Panc1 (cell line): Measurements from ENCODE around the gene UNKL. TPM values are rescaled to one million over a fixed set of nuclear protein-coding genes. Genes with fewer than 3 reads are reported as not detected.

Source experiments
- ATAC-seq: fragments of 200-7000 bp; cut with Tn5 transposase; 2 replicates; pipeline ENCODE4 v1.9.1; 2020; ENCODE audit warnings: mild to moderate bottlenecking, moderate library complexity
- BruUV-seq: library from RNA; stranded (reverse); fragments of 400-500 nt; replicated peaks from 2 replicates; lab custom pipeline; 2021; lab: Mats Ljungman, UMichigan
- CTCF ChIA-PET: fragments of 300-600 bp; sonication (Branson Sonifier 250); formaldehyde crosslinking; loops from one replicate; lab custom pipeline; 2022; ENCODE audit warnings: antibody characterized with exemption; lab: Charles Lee
- POLR2A ChIA-PET: fragments of 300-600 bp; sonication (Branson Sonifier 250); formaldehyde crosslinking; loops from one replicate; lab custom pipeline; 2022; ENCODE audit warnings: antibody characterized with exemption; lab: Charles Lee
- DNase-seq: peaks from one replicate; pipeline ENCODE4 v3.0.0-alpha.2; 2010; ENCODE audit warnings: low read depth, low spot score
- H3K27ac ChIP-seq: 2 replicates; pipeline ENCODE4 v1.5.1; 2011; ENCODE audit warnings: mild to moderate bottlenecking, low read length, inconsistent platforms
- H3K27me3 ChIP-seq: fragments of 200-500 bp; sonication (Bioruptor generic); 2 replicates; pipeline ENCODE4 v1.6.0; 2014; ENCODE audit warnings: low read length, inconsistent platforms; ENCODE audit not compliant: control insufficient read depth, insufficient read depth
- H3K36me3 ChIP-seq: fragments of 200-500 bp; sonication (Bioruptor generic); 2 replicates; pipeline ENCODE4 v1.5.1; 2014; ENCODE audit warnings: inconsistent platforms, mild to moderate bottlenecking, low read length, moderate library complexity; ENCODE audit not compliant: control insufficient read depth, insufficient read depth
- H3K4me1 ChIP-seq: 2 replicates; pipeline ENCODE4 v1.5.1; 2011; ENCODE audit warnings: inconsistent platforms, mild to moderate bottlenecking, low read length, moderate library complexity; ENCODE audit not compliant: control insufficient read depth, insufficient read depth
- H3K4me3 ChIP-seq, 2 experiments: 2 replicates each; pipeline ENCODE4 v1.5.1; 2011 to 2012; ENCODE audit warnings: low read depth in 2 of 2, low read length in 2 of 2, mild to moderate bottlenecking in 2 of 2, inconsistent platforms in 1 of 2, moderate library complexity in 1 of 2
- H3K9me3 ChIP-seq: fragments of 200-500 bp; sonication (Bioruptor generic); 2 replicates; pipeline ENCODE4 v1.5.1; 2014; ENCODE audit warnings: low read depth, mild to moderate bottlenecking, inconsistent platforms, low read length, moderate library complexity; ENCODE audit not compliant: control insufficient read depth, insufficient read depth
- POLR2AphosphoS5 ChIP-seq: IDR thresholded peaks from 2 replicates; pipeline ENCODE4 v1.6.1; 2012; ENCODE audit warnings: mild to moderate bottlenecking, low read depth, low read length, moderate library complexity
- SIN3A ChIP-seq: IDR thresholded peaks from 2 replicates; pipeline ENCODE4 v1.6.1; 2012; ENCODE audit warnings: low read depth, mild to moderate bottlenecking, low read length, moderate library complexity, borderline replicate concordance; ENCODE audit not compliant: insufficient read depth
- TCF7L2 ChIP-seq: IDR thresholded peaks from 2 replicates; pipeline ENCODE4 v1.6.1; 2011; ENCODE audit warnings: mild to moderate bottlenecking, low read depth, low read length, inconsistent platforms
- in situ Hi-C: cut with HindIII; loops from 2 replicates; pipeline ENCODE4 v1.10.0; 2016; ENCODE audit warnings: low sequenced_read_pairs, low pct_unique_long_range_greater_than_20kb
- intact Hi-C: fragments of 100-400 bp; cut with micrococcal nuclease; formaldehyde crosslinking; loops from one replicate; pipeline ENCODE4 v1.10.0; 2022; ENCODE audit not compliant: unreplicated experiment
- total RNA-seq: library from RNA; stranded (reverse); gene quantifications from one replicate; pipeline ENCODE4 v1.2.1, GENCODE V29; 2021; ENCODE audit not compliant: unreplicated experiment
- TF ChIP-seq, protein P1 (sequence below), 2 experiments: IDR thresholded peaks; 2 replicates each; pipeline ENCODE4 v1.6.1; 2011 to 2012; ENCODE audit warnings: low read depth in 2 of 2, control low read depth in 1 of 2, low read length in 1 of 2, mild to moderate bottlenecking in 1 of 2, moderate library complexity in 1 of 2; ENCODE audit not compliant: insufficient read depth in 1 of 2
- TF ChIP-seq, protein P2 (sequence below): fragments of 450-650 bp; IDR thresholded peaks from 2 replicates; pipeline ENCODE4 v1.5.1; 2017; ENCODE audit warnings: mild to moderate bottlenecking

Gene UNKL
- total RNA-seq, 1 experiment from 2014 or later: 26.6 TPM

DNA sequence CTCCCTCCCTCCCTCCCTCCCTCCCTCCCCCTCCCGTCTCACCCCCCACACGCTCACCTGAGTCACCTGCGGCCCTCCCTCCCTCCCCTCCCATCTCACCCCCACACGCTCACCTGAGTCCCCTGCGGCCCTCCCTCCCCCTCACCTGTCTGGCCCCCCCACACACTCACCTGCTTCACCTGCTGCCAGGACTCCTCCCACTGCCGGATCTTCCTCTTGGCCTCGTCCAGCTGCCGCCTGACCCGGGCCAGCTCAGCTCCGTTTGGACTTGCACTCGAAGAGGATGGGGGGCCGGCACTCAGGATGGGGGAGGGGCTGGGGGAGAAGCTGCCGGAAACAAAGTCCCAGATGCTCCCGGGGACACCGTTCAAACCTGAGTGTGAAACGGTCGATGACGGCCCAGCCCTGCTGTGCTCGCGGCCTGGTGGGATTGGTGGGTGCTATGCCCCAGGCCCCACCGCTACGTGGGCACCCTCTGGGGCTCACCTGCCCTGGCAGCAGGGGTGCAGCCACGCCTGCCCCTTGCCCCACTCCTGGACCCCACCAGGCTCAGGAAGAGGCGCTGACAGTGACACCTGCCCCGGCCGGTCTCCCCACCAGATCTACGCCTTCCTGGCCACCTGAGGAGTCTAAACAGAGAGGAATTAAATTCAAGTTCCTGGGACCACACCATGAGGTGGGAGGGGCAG is 46.9 kb downstream of the UNKL start:
- no peaks in the 10 kb centered on the region for H3K27me3 ChIP-seq
- in situ Hi-C loops (no loop called here), intact Hi-C loops (no loop called here)
- no peaks in the 10 kb centered on the region for H3K9me3 ChIP-seq
- no TSS peak for BruUV-seq
- no peak overlapping the region for H3K4me3 ChIP-seq
- CTCF ChIA-PET: no interaction called here
- TF ChIP-seq TCF7L2 (no peak), POLR2AphosphoS5 (no peak), SIN3A (no peak)
- TF ChIP-seq, protein P1, sequence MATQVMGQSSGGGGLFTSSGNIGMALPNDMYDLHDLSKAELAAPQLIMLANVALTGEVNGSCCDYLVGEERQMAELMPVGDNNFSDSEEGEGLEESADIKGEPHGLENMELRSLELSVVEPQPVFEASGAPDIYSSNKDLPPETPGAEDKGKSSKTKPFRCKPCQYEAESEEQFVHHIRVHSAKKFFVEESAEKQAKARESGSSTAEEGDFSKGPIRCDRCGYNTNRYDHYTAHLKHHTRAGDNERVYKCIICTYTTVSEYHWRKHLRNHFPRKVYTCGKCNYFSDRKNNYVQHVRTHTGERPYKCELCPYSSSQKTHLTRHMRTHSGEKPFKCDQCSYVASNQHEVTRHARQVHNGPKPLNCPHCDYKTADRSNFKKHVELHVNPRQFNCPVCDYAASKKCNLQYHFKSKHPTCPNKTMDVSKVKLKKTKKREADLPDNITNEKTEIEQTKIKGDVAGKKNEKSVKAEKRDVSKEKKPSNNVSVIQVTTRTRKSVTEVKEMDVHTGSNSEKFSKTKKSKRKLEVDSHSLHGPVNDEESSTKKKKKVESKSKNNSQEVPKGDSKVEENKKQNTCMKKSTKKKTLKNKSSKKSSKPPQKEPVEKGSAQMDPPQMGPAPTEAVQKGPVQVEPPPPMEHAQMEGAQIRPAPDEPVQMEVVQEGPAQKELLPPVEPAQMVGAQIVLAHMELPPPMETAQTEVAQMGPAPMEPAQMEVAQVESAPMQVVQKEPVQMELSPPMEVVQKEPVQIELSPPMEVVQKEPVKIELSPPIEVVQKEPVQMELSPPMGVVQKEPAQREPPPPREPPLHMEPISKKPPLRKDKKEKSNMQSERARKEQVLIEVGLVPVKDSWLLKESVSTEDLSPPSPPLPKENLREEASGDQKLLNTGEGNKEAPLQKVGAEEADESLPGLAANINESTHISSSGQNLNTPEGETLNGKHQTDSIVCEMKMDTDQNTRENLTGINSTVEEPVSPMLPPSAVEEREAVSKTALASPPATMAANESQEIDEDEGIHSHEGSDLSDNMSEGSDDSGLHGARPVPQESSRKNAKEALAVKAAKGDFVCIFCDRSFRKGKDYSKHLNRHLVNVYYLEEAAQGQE (IDR thresholded peaks at IDR 0.05; ENCODE audit: insufficient read depth in 1 of 2, low read depth in 2 of 2, low read length in 1 of 2): no peak
- TF ChIP-seq, protein P2, sequence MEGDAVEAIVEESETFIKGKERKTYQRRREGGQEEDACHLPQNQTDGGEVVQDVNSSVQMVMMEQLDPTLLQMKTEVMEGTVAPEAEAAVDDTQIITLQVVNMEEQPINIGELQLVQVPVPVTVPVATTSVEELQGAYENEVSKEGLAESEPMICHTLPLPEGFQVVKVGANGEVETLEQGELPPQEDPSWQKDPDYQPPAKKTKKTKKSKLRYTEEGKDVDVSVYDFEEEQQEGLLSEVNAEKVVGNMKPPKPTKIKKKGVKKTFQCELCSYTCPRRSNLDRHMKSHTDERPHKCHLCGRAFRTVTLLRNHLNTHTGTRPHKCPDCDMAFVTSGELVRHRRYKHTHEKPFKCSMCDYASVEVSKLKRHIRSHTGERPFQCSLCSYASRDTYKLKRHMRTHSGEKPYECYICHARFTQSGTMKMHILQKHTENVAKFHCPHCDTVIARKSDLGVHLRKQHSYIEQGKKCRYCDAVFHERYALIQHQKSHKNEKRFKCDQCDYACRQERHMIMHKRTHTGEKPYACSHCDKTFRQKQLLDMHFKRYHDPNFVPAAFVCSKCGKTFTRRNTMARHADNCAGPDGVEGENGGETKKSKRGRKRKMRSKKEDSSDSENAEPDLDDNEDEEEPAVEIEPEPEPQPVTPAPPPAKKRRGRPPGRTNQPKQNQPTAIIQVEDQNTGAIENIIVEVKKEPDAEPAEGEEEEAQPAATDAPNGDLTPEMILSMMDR: no peak
- DNase-seq (no peak), ATAC-seq (no peak)
- POLR2A ChIA-PET: interaction anchor here (0.5 kb wide), 1 partner anchor 49 kb away, joined by 6 read pairs; no protein-coding TSS in a partner anchor
- peaks cover 5% of the 10 kb centered on the region for H3K36me3 ChIP-seq
- H3K27ac ChIP-seq: no peak overlapping the region
- H3K4me1 ChIP-seq: peaks cover 3% of the 10 kb centered on the region; the same call in 1 of the 2 replicates

DNA sequence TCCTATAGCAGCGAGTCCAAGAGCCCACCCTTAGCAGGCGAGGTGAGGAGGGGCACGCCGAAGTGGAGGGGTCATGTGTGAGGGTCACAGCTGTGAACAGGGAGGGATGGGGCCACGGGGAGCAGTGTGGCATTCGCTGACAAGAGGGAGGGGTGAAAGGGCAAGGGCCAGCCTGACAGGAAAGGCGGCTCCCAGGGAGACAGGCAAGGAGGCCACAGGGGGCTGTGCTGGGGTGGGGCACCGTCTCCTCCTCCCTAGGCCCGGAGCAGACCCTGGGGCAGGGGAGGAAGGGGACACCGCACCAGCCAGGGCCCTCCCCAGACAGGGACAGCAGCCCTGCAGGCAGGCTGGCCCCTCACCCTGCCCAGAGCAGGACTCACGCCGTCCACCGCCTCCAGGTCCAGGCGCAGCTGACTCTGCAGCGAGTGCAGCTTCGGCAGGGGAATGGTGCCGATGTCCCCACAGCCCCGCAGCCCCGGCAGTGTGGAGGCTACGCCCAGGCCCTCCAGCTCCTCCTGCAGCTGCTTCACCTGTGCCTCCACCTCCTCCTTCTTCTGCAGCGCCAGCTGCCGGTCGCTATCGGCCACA is 47.7 kb downstream of the UNKL start:
- Histone ChIP-seq H3K27ac (no peak overlapping the region), H3K36me3 (peaks cover 6% of the 10 kb centered on the region), H3K27me3 (no peaks in the 10 kb centered on the region), H3K4me3 (no peak overlapping the region), H3K4me1 (peaks cover 3% of the 10 kb centered on the region; the same call in 1 of the 2 replicates), H3K9me3 (no peaks in the 10 kb centered on the region)
- in situ Hi-C loops (no loop called here), intact Hi-C loops (no loop called here)
- DNase-seq (no peak), ATAC-seq (no peak)
- CTCF ChIA-PET: no interaction called here
- POLR2A ChIA-PET: no interaction called here
- BruUV-seq: no TSS peak
- no peak for TF ChIP-seq TCF7L2
- TF ChIP-seq, protein P2: no peak
- no peak for TF ChIP-seq SIN3A
- TF ChIP-seq, protein P1 (IDR thresholded peaks at IDR 0.05; ENCODE audit: insufficient read depth in 1 of 2, low read depth in 2 of 2, low read length in 1 of 2): no peak
- TF ChIP-seq POLR2AphosphoS5: no peak
